Breast epithelium (tissue), 3 donors: ENCODE data around the gene ACO2.

Experiments
- CTCF ChIP-seq, 3 donors: fragments of 450-650 bp; IDR thresholded peaks; one replicate each; pipeline ENCODE4 v1.5.1; 2016 to 2017; ENCODE audit warnings: antibody characterized with exemption in 3 of 3, mild to moderate bottlenecking in 3 of 3, moderate library complexity in 3 of 3
- POLR2A ChIP-seq: fragments of 450-650 bp; IDR thresholded peaks from one replicate; pipeline ENCODE4 v1.6.1; 2016; ENCODE audit warnings: antibody characterized with exemption, mild to moderate bottlenecking, moderate library complexity
- POLR2AphosphoS5 ChIP-seq, 3 donors: sonication (generic); formaldehyde crosslinking; IDR thresholded peaks; one replicate each; pipeline ENCODE4 v1.6.1; 2017; ENCODE audit warnings: antibody characterized with exemption in 3 of 3

DNA sequence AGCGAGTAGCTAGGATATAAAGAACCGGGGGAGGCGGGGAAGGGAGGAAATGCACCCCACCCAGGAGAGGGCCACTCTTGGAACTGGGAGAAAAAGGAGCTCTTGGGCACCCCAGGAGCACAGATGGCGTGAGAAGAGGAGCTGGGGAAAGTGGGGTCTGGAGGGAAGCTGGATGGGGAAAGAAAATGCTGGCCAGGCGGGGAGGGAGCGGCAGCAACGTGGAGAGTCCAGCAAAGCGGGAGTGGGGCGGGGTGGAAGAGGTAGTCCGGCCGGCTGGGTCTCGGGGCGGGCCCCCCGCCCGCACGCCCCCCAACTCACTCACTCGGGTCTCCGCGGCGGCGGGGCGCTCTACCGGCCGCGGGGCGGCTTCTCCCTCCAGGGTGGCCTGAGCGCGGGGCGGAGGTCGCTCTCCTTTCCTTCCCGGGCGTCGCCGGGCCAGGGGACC, 22.8 kb upstream of the ACO2 start:
- TF ChIP-seq CTCF (IDR thresholded peaks at IDR 0.05) = no peak
- TF ChIP-seq POLR2A = no peak
- no peak for TF ChIP-seq POLR2AphosphoS5 (IDR thresholded peaks at IDR 0.05)
